Astrocyte (in vitro differentiated cells and primary cell): ENCODE results near the gene APOC4. TPM values are rescaled to one million over a fixed set of nuclear protein-coding genes. Genes with fewer than 3 reads are reported as not detected.
"Not testable (repeated sequence)": the region's sequence is repeated elsewhere in the genome, so short reads cannot be mapped to it uniquely, and the experiment has no call there.

Source experiments
- DNase-seq: peaks from one replicate; pipeline ENCODE4 v3.0.0-alpha.2; 2010; ENCODE audit warnings: low read depth
- FAIRE-seq: peaks from 2 replicates; lab custom pipeline; 2011; peaks lifted over from hg19 to GRCh38; lab: Jason Lieb, UNC
- H2AFZ ChIP-seq: 2 replicates; pipeline ENCODE4 v1.6.0; 2012; ENCODE audit warnings: low read depth, low read length, inconsistent platforms
- H3K27ac ChIP-seq: 2 replicates; pipeline ENCODE4 v1.5.1; 2011; ENCODE audit warnings: low read depth, low read length, inconsistent platforms
- H3K27me3 ChIP-seq: 2 replicates; pipeline ENCODE4 v1.6.0; 2011; ENCODE audit warnings: low read length, inconsistent platforms; ENCODE audit not compliant: insufficient read depth
- H3K36me3 ChIP-seq: 2 replicates; pipeline ENCODE4 v1.5.1; 2011; ENCODE audit warnings: low read length, inconsistent platforms; ENCODE audit not compliant: insufficient read depth
- H3K4me1 ChIP-seq: 2 replicates; pipeline ENCODE4 v1.5.1; 2011; ENCODE audit warnings: low read length, inconsistent platforms; ENCODE audit not compliant: insufficient read depth
- H3K4me2 ChIP-seq: 2 replicates; pipeline ENCODE4 v1.6.0; 2012; ENCODE audit warnings: low read length, inconsistent platforms
- H3K4me3 ChIP-seq: 2 replicates; pipeline ENCODE4 v1.5.1; 2011; ENCODE audit warnings: low read depth, mild to moderate bottlenecking, low read length, inconsistent platforms; ENCODE audit not compliant: insufficient read depth
- H3K79me2 ChIP-seq: 2 replicates; pipeline ENCODE4 v1.6.0; 2012; ENCODE audit warnings: mild to moderate bottlenecking, low read length, inconsistent platforms; ENCODE audit not compliant: insufficient read depth
- H3K9ac ChIP-seq: 2 replicates; pipeline ENCODE4 v1.6.0; 2012; ENCODE audit warnings: mild to moderate bottlenecking, low read length, inconsistent platforms
- H3K9me3 ChIP-seq: 2 replicates; pipeline ENCODE4 v1.5.1; 2012; ENCODE audit warnings: low read depth, mild to moderate bottlenecking, low read length, inconsistent platforms; ENCODE audit not compliant: insufficient read depth
- H4K20me1 ChIP-seq: 2 replicates; pipeline ENCODE4 v1.6.0; 2012; ENCODE audit warnings: low read length, inconsistent platforms; ENCODE audit not compliant: insufficient read depth
- H3K27ac Mint-ChIP-seq: one replicate; pipeline ENCODE4 v1.8.0; 2021; ENCODE audit warnings: mild to moderate bottlenecking, mixed read lengths; ENCODE audit not compliant: unreplicated experiment
- H3K27me3 Mint-ChIP-seq: one replicate; pipeline ENCODE4 v1.8.0; 2021; ENCODE audit warnings: low read depth, mixed read lengths; ENCODE audit not compliant: unreplicated experiment
- H3K36me3 Mint-ChIP-seq: one replicate; pipeline ENCODE4 v1.8.0; 2021; ENCODE audit warnings: low read depth, mixed read lengths; ENCODE audit not compliant: unreplicated experiment
- H3K4me1 Mint-ChIP-seq: one replicate; pipeline ENCODE4 v1.8.0; 2021; ENCODE audit warnings: low read depth, mixed read lengths; ENCODE audit not compliant: unreplicated experiment
- H3K4me3 Mint-ChIP-seq: one replicate; pipeline ENCODE4 v1.8.0; 2021; ENCODE audit warnings: mild to moderate bottlenecking, moderate library complexity, mixed read lengths; ENCODE audit not compliant: unreplicated experiment
- H3K9me3 Mint-ChIP-seq: one replicate; pipeline ENCODE4 v1.8.0; 2021; ENCODE audit warnings: mild to moderate bottlenecking, mixed read lengths; ENCODE audit not compliant: unreplicated experiment
- EZH2 ChIP-seq: IDR thresholded peaks from 2 replicates; pipeline ENCODE4 v1.6.1; 2012; ENCODE audit warnings: mild to moderate bottlenecking, low read length, inconsistent platforms; ENCODE audit not compliant: insufficient read depth
- total RNA-seq: library from RNA; stranded (reverse); gene quantifications from 2 replicates; pipeline ENCODE4 v1.2.1, GENCODE V29; 2021
- TF ChIP-seq, protein P1 (sequence below): IDR thresholded peaks from 2 replicates; pipeline ENCODE4 v1.5.1; 2011; ENCODE audit warnings: low read depth, mild to moderate bottlenecking, inconsistent platforms, low read length, moderate library complexity; ENCODE audit not compliant: insufficient read depth

Gene APOC4
- total RNA-seq, 1 donor from 2014 or later: not detected

GRCh38 chr19:44912854-44913253 lies 29.2 kb upstream of the APOC4 start:
- peaks cover 11% of the 10 kb centered on the region for H3K4me1 ChIP-seq
- H2AFZ ChIP-seq: no peak overlapping the region
- Mint-ChIP-seq H3K27ac (no peak overlapping the region), H3K36me3 (no peaks in the 10 kb centered on the region), H3K4me1 (peaks cover 7% of the 10 kb centered on the region), H3K9me3 (no peaks in the 10 kb centered on the region), H3K27me3 (peaks cover 8% of the 10 kb centered on the region), H3K4me3 (peak overlapping the region; percentile 15)
- H3K79me2 ChIP-seq: no peaks in the 10 kb centered on the region
- H3K9me3 ChIP-seq: no peaks in the 10 kb centered on the region
- no peaks in the 10 kb centered on the region for H3K27me3 ChIP-seq
- no peak overlapping the region for H3K27ac ChIP-seq
- DNase-seq (no peak), FAIRE-seq (no peak)
- TF ChIP-seq, protein P1, sequence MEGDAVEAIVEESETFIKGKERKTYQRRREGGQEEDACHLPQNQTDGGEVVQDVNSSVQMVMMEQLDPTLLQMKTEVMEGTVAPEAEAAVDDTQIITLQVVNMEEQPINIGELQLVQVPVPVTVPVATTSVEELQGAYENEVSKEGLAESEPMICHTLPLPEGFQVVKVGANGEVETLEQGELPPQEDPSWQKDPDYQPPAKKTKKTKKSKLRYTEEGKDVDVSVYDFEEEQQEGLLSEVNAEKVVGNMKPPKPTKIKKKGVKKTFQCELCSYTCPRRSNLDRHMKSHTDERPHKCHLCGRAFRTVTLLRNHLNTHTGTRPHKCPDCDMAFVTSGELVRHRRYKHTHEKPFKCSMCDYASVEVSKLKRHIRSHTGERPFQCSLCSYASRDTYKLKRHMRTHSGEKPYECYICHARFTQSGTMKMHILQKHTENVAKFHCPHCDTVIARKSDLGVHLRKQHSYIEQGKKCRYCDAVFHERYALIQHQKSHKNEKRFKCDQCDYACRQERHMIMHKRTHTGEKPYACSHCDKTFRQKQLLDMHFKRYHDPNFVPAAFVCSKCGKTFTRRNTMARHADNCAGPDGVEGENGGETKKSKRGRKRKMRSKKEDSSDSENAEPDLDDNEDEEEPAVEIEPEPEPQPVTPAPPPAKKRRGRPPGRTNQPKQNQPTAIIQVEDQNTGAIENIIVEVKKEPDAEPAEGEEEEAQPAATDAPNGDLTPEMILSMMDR: no peak
- no peak for TF ChIP-seq EZH2
- no peak overlapping the region for H3K4me3 ChIP-seq
- H4K20me1 ChIP-seq: no peaks in the 10 kb centered on the region
- H3K36me3 ChIP-seq: no peaks in the 10 kb centered on the region
- H3K4me2 ChIP-seq: no peak overlapping the region
- no peak overlapping the region for H3K9ac ChIP-seq

DNA sequence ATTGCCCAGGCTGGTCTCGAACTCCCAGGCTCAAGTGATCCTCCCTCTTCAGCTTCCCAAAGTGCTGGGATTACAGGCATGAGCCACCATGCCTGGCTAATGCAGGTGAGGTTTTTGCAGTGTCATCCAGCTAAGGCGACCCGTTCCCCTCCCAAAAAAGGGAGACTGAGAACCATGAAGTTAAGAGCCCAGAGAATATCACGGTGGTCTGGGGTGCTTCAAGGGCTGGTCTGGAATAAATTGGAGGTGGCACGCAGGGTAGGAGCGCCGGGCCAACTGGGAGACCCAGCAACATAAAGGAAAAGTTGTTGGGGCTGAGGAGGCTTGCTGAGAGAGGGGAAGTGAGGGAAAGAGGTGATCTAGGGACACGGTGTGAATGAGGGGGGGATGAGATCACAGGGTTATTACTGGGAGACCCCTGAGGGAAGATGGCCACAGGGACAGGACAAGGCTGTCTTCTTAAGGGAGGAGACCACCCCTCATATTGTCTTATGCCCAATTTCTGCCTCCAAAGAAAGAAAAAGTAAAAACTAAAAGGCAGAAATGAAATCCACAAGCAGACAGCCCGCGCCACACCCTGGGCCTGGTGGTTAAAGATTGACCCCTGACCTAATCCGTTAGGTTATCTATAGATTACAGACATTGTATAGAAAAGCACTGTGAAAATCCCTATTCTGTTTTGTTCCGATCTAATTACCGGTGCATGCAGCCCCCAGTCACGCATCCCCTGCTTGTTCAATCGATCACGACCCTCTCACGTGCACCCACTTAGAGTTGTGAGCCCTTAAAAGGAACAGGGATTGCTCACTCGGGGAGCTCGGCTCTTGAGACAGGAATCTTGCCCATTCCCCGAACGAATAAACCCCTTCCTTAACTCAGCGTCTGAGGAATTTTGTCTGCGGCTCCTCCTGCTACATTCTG lies 28.3 kb upstream of the APOC4 start:
- peaks cover 11% of the 10 kb centered on the region for H3K4me1 ChIP-seq
- not testable (repeated sequence) for H3K9ac ChIP-seq, H3K4me3 ChIP-seq, H3K36me3 ChIP-seq, H3K27ac ChIP-seq, H3K4me1 Mint-ChIP-seq, H3K36me3 Mint-ChIP-seq, H3K27me3 ChIP-seq, DNase-seq, FAIRE-seq, H3K27me3 Mint-ChIP-seq, H3K9me3 Mint-ChIP-seq, H3K79me2 ChIP-seq, H4K20me1 ChIP-seq, H3K9me3 ChIP-seq, H2AFZ ChIP-seq
- Mint-ChIP-seq H3K27ac (peak overlapping the region; percentile 41), H3K4me3 (peak overlapping the region; percentile 90)
- H3K4me2 ChIP-seq: peak overlapping the region; percentile 93

DNA sequence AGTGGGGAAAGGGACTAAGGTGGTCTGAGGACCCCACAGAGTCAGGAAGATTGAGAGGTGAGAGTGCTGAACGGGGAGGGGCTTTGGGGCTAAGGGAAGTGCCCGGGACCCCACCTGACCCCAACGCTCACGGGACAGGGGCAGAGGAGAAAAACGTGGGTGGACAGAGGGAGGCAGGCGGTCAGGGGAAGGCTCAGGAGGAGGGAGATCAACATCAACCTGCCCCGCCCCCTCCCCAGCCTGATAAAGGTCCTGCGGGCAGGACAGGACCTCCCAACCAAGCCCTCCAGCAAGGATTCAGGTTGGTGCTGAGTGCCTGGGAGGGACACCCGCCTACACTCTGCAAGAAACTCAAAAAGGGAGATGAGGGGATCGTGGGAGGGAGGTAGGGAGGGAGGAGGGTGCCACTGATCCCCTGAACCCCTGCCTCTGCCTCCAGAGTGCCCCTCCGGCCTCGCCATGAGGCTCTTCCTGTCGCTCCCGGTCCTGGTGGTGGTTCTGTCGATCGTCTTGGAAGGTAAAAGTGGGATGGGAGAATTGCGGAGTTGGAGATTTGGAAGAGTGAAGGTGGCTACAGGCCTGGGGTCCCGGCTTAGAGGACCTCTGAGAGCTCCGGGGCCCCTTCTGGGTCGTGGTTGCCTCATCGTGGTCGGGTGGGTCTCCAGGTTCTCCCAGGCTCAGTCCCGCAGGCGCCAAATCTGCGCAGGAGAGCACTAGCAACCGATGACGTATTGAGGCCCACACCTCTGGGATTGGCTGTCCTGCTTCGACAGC lies 27.4 kb upstream of the APOC4 start, which contains the start of gene APOC1:
Gene APOC1, plus strand, starts transcription at position 176 of the 774 bp plus-strand sequence. Its CDS starts 284 bp downstream, at position 460.
- not testable (repeated sequence) for H3K27me3 Mint-ChIP-seq, H3K4me1 Mint-ChIP-seq, H3K79me2 ChIP-seq, H3K9me3 Mint-ChIP-seq, H3K36me3 ChIP-seq, H3K9me3 ChIP-seq, H3K36me3 Mint-ChIP-seq, H3K27me3 ChIP-seq, FAIRE-seq, H4K20me1 ChIP-seq
- Histone ChIP-seq H3K27ac (peak within 1 kb of the TSS; percentile 22), H3K4me3 (peak within 1 kb of the TSS; percentile 60), H2AFZ (peak within 1 kb of the TSS; percentile 65), H3K9ac (peak within 1 kb of the TSS; percentile 74), H3K4me1 (peaks cover 11% of the 10 kb centered on the region), H3K4me2 (peak within 1 kb of the TSS; percentile 93)
- peak within 1 kb of the TSS; percentile 90 for H3K4me3 Mint-ChIP-seq
- peak within 1 kb of the TSS; percentile 92 for H3K27ac Mint-ChIP-seq
- peak; percentile 53 for DNase-seq
